ENCODE measurements around the gene CLCF1.

CLCF1 gene

GRCh38 chr11:67374571-67375281 lies 1.3 kb upstream of the CLCF1 start:
- DNase-seq: no peak

GRCh38 chr11:67373648-67374570 lies 511 bp upstream of the CLCF1 start:
- DNase-seq: peak; percentile 83

- DNase-seq: peak; percentile 69
These were observed 941 bp downstream of the CLCF1 start for GRCh38 chr11:67372321-67372992.

GRCh38 chr11:67371911-67372320 lies 1.5 kb downstream of the CLCF1 start:
- DNase-seq: no peak

GRCh38 chr11:67371189-67371910 lies 2.0 kb downstream of the CLCF1 start:
- peak; percentile 67 for DNase-seq

GRCh38 chr11:67370351-67371076 lies 2.9 kb downstream of the CLCF1 start:
- DNase-seq: no peak

- DNase-seq: no peak
These were observed 3.6 kb downstream of the CLCF1 start for GRCh38 chr11:67369801-67370284.

GRCh38 chr11:67369275-67369674 lies 4.1 kb downstream of the CLCF1 start:
- no peak for DNase-seq

- DNase-seq: no peak
These were observed 4.8 kb downstream of the CLCF1 start for GRCh38 chr11:67368621-67369020.

GRCh38 chr11:67367761-67368227 lies 5.6 kb downstream of the CLCF1 start:
- DNase-seq: no peak

GRCh38 chr11:67366961-67367760 lies 6.2 kb downstream of the CLCF1 start:
- DNase-seq: no peak

- no peak for DNase-seq
These were observed 6.9 kb downstream of the CLCF1 start for GRCh38 chr11:67366546-67366945.

GRCh38 chr11:67365736-67366444 lies 7.5 kb downstream of the CLCF1 start:
- DNase-seq: no peak

- DNase-seq: no peak
These were observed 8.3 kb downstream of the CLCF1 start for GRCh38 chr11:67364783-67365722.

- no peak for DNase-seq
These were observed 9.2 kb downstream of the CLCF1 start for GRCh38 chr11:67364169-67364568.

- DNase-seq: peak; percentile 4
These were observed 15.3 kb downstream of the CLCF1 start for GRCh38 chr11:67357831-67358670.

GRCh38 chr11:67356864-67357561 lies 16.4 kb downstream of the CLCF1 start:
- peak; percentile 63 for DNase-seq
